ENCODE data around the gene RBM12.

The RBM12 gene

DNA sequence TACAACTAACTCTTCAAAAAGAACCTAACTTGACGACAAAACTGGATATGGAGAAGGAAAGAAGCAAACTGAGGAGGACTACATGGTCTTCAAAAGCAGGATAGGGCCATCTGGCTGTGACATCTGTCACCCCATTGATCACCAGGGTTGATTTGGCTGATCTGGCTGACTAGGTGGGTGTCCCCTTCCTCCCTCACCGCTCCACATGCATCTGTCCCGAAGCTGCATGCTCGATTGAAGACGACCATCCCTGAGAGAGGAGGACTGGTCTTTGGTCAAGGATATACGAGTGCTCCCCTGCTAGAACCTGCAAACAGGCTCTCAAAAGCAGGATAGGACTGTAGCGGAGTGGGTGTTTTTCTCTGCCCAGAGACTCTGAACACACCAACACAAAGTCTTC is 21.7 kb downstream of the RBM12 start (continued):
- TF ChIP-seq ZBTB21 (tag by site-specific recombination; IDR thresholded peaks at IDR 0.05) = no peak
- no peak for TF ChIP-seq ZBTB7A (tag by site-specific recombination; IDR thresholded peaks at IDR 0.05; ENCODE audit: low read depth)
- no peak for TF ChIP-seq SCRT1 (tag by site-specific recombination; IDR thresholded peaks at IDR 0.05; ENCODE audit: borderline replicate concordance)
- TF ChIP-seq ZNF274 (IDR thresholded peaks at IDR 0.05; ENCODE audit: low read length) = no peak
- TF ChIP-seq ZNF274 (tag by site-specific recombination; IDR thresholded peaks at IDR 0.05; ENCODE audit: borderline replicate concordance) = no peak
- TF ChIP-seq ZNF473 (tag by site-specific recombination; IDR thresholded peaks at IDR 0.05) = no peak

DNA sequence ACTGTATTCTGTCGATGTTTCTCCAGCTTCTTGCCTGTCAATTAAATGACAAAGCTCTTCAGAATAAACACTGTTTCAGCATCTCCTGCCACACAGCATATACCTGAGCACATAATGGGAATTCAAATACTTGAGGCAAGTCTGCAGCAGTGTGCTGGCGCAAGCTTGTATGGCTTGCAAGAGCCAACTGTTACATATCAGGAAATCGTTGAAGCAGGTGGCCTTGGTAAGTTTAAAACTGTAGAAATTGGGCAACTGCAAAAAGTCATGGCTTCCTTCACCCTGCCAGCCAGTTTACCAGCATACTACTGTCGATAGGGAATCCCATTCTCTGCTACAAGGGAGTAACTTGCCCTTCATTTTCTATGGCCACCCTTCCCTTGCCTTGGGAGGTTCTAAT is 23.0 kb downstream of the RBM12 start:
- CTCF ChIA-PET = no interaction called here
- H3K4me3 ChIP-seq (ENCODE audit: low read depth, low read length) = no peak overlapping the region
- no peaks in the 10 kb centered on the region; a peak in 1 of 3 replicates for H3K36me3 ChIP-seq (ENCODE audit: control insufficient read depth in 2 of 2, insufficient read depth in 1 of 2, low read length in 2 of 2)
- POLR2A ChIA-PET = no interaction called here
- TF ChIP-seq, protein P1, sequence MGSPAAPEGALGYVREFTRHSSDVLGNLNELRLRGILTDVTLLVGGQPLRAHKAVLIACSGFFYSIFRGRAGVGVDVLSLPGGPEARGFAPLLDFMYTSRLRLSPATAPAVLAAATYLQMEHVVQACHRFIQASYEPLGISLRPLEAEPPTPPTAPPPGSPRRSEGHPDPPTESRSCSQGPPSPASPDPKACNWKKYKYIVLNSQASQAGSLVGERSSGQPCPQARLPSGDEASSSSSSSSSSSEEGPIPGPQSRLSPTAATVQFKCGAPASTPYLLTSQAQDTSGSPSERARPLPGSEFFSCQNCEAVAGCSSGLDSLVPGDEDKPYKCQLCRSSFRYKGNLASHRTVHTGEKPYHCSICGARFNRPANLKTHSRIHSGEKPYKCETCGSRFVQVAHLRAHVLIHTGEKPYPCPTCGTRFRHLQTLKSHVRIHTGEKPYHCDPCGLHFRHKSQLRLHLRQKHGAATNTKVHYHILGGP (tag by site-specific recombination; IDR thresholded peaks at IDR 0.05) = no peak
- TF ChIP-seq ZNF433 (tag by site-specific recombination; IDR thresholded peaks at IDR 0.05; ENCODE audit: low read depth) (no peak), GLI2 (tag by site-specific recombination; IDR thresholded peaks at IDR 0.05; ENCODE audit: borderline replicate concordance, low read depth) (no peak), ZNF747 (tag by site-specific recombination; IDR thresholded peaks at IDR 0.05) (no peak), ZNF600 (tag by site-specific recombination; IDR thresholded peaks at IDR 0.05) (0 out of 2 replicates have a peak, but pooled peaks have one; percentile 33), HOXC10 (CRISPR knock-in tag; IDR thresholded peaks at IDR 0.05) (no peak)
- TF ChIP-seq, protein P2, sequence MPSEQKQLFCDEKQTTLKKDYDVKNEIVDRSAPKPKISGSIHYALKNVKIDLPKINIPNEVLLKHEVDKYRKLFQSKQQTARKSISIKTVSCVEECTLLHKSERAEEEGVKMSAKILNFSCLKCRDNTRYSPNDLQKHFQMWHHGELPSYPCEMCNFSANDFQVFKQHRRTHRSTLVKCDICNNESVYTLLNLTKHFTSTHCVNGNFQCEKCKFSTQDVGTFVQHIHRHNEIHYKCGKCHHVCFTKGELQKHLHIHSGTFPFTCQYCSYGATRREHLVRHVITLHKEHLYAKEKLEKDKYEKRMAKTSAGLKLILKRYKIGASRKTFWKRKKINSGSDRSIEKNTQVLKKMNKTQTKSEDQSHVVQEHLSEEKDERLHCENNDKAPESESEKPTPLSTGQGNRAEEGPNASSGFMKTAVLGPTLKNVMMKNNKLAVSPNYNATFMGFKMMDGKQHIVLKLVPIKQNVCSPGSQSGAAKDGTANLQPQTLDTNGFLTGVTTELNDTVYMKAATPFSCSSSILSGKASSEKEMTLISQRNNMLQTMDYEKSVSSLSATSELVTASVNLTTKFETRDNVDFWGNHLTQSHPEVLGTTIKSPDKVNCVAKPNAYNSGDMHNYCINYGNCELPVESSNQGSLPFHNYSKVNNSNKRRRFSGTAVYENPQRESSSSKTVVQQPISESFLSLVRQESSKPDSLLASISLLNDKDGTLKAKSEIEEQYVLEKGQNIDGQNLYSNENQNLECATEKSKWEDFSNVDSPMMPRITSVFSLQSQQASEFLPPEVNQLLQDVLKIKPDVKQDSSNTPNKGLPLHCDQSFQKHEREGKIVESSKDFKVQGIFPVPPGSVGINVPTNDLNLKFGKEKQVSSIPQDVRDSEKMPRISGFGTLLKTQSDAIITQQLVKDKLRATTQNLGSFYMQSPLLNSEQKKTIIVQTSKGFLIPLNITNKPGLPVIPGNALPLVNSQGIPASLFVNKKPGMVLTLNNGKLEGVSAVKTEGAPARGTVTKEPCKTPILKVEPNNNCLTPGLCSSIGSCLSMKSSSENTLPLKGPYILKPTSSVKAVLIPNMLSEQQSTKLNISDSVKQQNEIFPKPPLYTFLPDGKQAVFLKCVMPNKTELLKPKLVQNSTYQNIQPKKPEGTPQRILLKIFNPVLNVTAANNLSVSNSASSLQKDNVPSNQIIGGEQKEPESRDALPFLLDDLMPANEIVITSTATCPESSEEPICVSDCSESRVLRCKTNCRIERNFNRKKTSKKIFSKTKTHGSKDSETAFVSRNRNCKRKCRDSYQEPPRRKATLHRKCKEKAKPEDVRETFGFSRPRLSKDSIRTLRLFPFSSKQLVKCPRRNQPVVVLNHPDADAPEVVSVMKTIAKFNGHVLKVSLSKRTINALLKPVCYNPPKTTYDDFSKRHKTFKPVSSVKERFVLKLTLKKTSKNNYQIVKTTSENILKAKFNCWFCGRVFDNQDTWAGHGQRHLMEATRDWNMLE (tag by site-specific recombination; conservative IDR thresholded peaks at IDR 0.05; ENCODE audit: low read depth) = no peak
- TF ChIP-seq, protein P3, sequence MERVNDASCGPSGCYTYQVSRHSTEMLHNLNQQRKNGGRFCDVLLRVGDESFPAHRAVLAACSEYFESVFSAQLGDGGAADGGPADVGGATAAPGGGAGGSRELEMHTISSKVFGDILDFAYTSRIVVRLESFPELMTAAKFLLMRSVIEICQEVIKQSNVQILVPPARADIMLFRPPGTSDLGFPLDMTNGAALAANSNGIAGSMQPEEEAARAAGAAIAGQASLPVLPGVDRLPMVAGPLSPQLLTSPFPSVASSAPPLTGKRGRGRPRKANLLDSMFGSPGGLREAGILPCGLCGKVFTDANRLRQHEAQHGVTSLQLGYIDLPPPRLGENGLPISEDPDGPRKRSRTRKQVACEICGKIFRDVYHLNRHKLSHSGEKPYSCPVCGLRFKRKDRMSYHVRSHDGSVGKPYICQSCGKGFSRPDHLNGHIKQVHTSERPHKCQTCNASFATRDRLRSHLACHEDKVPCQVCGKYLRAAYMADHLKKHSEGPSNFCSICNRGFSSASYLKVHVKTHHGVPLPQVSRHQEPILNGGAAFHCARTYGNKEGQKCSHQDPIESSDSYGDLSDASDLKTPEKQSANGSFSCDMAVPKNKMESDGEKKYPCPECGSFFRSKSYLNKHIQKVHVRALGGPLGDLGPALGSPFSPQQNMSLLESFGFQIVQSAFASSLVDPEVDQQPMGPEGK (tag by site-specific recombination; IDR thresholded peaks at IDR 0.05) = no peak
- H3K9me3 ChIP-seq (ENCODE audit: control insufficient read depth, insufficient read depth, low read depth, low read length) = no peaks in the 10 kb centered on the region
- no peaks in the 10 kb centered on the region for H3K4me1 ChIP-seq (ENCODE audit: control insufficient read depth, insufficient read depth, low read length)
- no peak overlapping the region for H3K27ac ChIP-seq (ENCODE audit: extremely low read depth, low read depth, low read length)

DNA sequence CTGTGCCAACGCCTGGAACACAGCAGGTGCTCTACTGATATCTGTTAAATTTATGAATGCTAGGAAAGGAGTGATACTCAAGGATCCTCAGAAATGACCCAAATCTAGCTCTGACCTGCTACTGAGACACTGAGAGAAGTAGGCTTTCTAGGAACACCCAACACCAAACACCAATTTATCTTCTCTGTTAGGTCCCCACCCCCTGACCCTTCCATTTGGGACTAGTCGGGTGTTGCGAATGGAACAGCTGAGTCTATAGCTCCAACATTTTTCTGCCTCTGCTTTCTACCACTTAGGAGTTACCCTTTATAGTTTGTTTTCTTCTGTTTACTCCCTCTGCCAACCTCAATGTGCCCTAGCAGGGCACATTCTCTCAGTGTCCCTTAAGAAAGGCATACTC is 24.0 kb downstream of the RBM12 start:
- ChIA-PET CTCF (no interaction called here), POLR2A (interaction anchor here (1.2 kb wide), 1 partner anchor 21 kb away, joined by 5 read pairs; no protein-coding TSS in a partner anchor)
- no peaks in the 10 kb centered on the region; a peak in 1 of 3 replicates for H3K36me3 ChIP-seq (ENCODE audit: control insufficient read depth in 2 of 2, insufficient read depth in 1 of 2, low read length in 2 of 2)
- H3K4me1 ChIP-seq (ENCODE audit: control insufficient read depth, insufficient read depth, low read length) = no peaks in the 10 kb centered on the region
- H3K27ac ChIP-seq (ENCODE audit: extremely low read depth, low read depth, low read length) = no peak overlapping the region
- no peaks in the 10 kb centered on the region for H3K9me3 ChIP-seq (ENCODE audit: control insufficient read depth, insufficient read depth, low read depth, low read length)
- H3K4me3 ChIP-seq (ENCODE audit: low read depth, low read length) = no peak overlapping the region
- no peak for TF ChIP-seq ZBTB20 (tag by site-specific recombination; IDR thresholded peaks at IDR 0.05)
- TF ChIP-seq, protein P4, sequence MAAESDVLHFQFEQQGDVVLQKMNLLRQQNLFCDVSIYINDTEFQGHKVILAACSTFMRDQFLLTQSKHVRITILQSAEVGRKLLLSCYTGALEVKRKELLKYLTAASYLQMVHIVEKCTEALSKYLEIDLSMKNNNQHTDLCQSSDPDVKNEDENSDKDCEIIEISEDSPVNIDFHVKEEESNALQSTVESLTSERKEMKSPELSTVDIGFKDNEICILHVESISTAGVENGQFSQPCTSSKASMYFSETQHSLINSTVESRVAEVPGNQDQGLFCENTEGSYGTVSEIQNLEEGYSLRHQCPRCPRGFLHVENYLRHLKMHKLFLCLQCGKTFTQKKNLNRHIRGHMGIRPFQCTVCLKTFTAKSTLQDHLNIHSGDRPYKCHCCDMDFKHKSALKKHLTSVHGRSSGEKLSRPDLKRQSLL (tag by site-specific recombination; IDR thresholded peaks at IDR 0.05) = no peak
- TF ChIP-seq BCL11A (tag by site-specific recombination; IDR thresholded peaks at IDR 0.05; ENCODE audit: low read depth) = no peak
- no peak for TF ChIP-seq ZSCAN30 (tag by site-specific recombination; IDR thresholded peaks at IDR 0.05)
- TF ChIP-seq, protein P5, sequence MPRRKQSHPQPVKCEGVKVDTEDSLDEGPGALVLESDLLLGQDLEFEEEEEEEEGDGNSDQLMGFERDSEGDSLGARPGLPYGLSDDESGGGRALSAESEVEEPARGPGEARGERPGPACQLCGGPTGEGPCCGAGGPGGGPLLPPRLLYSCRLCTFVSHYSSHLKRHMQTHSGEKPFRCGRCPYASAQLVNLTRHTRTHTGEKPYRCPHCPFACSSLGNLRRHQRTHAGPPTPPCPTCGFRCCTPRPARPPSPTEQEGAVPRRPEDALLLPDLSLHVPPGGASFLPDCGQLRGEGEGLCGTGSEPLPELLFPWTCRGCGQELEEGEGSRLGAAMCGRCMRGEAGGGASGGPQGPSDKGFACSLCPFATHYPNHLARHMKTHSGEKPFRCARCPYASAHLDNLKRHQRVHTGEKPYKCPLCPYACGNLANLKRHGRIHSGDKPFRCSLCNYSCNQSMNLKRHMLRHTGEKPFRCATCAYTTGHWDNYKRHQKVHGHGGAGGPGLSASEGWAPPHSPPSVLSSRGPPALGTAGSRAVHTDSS (tag by site-specific recombination; IDR thresholded peaks at IDR 0.05) = no peak
- TF ChIP-seq KLF8 (tag by site-specific recombination; IDR thresholded peaks at IDR 0.05) = no peak
- no peak for TF ChIP-seq HOXA7 (CRISPR knock-in tag; IDR thresholded peaks at IDR 0.05; ENCODE audit: borderline replicate concordance)
- TF ChIP-seq ZNF558 (tag by site-specific recombination; IDR thresholded peaks at IDR 0.05) = no peak
- no peak for TF ChIP-seq ZFHX2 (tag by site-specific recombination; conservative IDR thresholded peaks at IDR 0.05)

Measured in HEK293 (cell line).